Stimulated activated CD8-positive, alpha-beta memory T cell treated with anti-CD3 and anti-CD28 coated beads, Interleukin-15, amount 100 ng/mL, for 4 hours (primary cell): Measurements from ENCODE around the gene GBP2.
"Not testable (repeated sequence)": the region's sequence is repeated elsewhere in the genome, so short reads cannot be mapped to it uniquely, and the experiment has no call there.

Experiments
- DNase-seq, 2 donors: peaks; one replicate each; pipeline ENCODE4 v3.0.0-alpha.2; 2020; ENCODE audit warnings: low read depth in 2 of 2

Gene GBP2, protein sequence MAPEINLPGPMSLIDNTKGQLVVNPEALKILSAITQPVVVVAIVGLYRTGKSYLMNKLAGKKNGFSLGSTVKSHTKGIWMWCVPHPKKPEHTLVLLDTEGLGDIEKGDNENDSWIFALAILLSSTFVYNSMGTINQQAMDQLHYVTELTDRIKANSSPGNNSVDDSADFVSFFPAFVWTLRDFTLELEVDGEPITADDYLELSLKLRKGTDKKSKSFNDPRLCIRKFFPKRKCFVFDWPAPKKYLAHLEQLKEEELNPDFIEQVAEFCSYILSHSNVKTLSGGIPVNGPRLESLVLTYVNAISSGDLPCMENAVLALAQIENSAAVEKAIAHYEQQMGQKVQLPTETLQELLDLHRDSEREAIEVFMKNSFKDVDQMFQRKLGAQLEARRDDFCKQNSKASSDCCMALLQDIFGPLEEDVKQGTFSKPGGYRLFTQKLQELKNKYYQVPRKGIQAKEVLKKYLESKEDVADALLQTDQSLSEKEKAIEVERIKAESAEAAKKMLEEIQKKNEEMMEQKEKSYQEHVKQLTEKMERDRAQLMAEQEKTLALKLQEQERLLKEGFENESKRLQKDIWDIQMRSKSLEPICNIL

DNA sequence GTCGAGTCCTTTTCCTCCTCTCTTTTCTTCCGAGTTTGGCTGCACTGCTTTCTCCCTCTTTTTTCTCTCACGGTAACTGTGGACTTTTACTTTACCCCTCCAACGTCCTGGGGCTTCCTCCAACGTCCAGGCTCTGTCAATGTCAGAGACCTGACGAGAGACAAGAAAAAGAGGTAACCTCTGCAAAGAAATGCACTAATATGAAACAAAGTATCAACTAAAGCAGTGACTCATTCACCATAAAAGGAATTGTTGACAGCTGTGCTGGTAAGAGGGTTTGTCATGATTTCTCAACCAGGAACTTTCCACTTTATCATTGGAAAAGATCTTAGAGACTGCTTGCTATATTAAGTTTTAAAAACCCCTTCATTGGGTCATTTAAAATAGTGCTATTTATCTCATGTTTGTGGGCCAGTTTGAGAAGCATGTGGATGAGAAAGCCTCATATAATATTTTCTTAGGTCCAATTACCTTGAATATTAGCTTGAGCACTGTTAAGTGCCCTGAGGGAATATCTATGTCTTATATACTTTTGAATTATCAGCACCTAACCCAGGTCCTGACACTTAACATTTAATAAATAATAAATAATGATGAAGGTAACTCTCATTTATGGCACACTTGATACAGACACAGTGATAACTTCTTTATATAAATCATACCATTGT is at the start of gene GBP2:
Gene GBP2, minus strand, starts transcription at position 202 of the 668 bp plus-strand sequence. CDS start 4,148 bp downstream, outside the sequence.
- no peak for DNase-seq

GRCh38 chr1:89174491-89174890 is 48.6 kb upstream of the GBP2 start:
- no peak for DNase-seq

GRCh38 chr1:89172468-89173143 is 46.7 kb upstream of the GBP2 start:
- no peak for DNase-seq

DNA sequence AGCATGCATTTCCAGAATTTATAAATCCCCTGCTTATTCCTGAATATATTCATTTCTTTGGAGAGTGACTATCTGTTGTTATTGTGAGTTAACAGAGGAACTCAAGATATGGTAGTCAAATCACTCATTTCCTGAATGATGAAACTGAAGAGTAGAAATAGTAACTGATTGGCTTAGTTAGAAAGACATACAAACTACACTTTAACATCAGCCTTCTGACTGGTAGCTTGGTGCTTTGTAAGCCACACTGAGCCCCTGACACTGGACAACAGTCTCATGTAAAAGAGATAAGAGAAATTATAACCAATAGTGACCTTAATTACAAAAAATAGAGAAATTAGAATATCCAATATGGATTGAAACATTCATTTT is 45.1 kb upstream of the GBP2 start:
- no peak for DNase-seq

DNA sequence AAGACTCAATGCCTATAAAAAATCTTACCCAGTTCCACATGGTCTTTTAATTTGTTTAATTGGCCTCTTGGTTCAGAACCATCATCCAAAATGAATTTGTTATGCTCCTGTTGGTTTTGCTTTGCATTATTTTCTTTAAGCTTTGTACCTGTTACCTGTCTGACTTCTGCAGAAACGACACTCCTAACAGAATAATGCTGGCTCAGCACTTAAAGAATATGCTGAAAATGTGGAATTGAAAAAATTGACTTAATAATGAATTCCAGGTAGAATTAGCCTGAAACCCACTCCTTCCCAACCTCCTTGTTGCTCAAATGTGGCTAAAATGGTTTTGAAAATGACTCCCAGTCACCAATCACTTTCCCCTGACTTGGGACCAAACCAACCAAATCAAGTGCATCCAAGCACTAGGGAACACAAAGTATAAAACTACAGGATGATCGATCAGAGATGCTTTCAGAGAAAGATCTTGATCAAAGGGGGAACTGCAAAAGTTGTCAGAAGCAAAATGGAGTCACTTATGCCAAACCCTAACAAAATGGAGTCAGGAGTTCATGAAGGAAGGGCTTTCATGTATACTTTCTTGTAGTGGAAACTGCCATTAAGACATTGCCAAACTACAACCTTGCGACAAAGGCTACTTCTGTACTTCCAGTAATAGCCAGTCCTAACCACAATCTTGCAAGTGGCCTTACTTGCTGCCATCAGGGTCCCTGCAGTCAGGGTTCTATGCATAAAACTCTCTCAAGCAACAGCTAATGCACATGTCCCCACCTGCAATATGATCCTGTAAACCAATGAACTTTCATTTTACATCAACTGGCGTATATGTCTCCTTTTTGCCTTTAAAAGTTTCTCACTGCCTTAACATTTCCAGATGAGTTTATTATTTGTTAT is 44.5 kb upstream of the GBP2 start:
- no peak for DNase-seq

GRCh38 chr1:89169166-89169565 is 43.3 kb upstream of the GBP2 start:
- DNase-seq = no peak

GRCh38 chr1:89167590-89168230 is 41.8 kb upstream of the GBP2 start:
- DNase-seq = no peak

DNA sequence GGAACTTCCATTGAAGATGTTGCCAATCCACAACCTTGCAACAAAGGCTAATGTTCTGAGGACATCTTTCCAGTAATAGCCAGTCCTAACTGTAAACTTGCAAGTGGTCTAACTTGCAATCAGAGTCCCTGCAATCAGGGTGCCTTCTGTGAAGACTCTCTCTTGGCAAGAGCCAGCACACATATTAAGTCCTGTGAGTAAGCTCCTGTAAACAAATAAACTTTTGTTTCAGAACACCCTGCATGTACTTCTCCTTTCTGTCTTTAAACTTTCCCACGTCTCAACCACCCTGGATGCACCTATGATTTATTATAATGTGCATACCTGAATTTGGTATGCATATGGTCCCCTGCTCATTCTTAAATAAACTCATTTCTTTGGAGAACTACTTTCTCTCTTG is 40.8 kb upstream of the GBP2 start:
- no peak for DNase-seq

GRCh38 chr1:89165811-89166210 is 39.9 kb upstream of the GBP2 start:
- DNase-seq = no peak

DNA sequence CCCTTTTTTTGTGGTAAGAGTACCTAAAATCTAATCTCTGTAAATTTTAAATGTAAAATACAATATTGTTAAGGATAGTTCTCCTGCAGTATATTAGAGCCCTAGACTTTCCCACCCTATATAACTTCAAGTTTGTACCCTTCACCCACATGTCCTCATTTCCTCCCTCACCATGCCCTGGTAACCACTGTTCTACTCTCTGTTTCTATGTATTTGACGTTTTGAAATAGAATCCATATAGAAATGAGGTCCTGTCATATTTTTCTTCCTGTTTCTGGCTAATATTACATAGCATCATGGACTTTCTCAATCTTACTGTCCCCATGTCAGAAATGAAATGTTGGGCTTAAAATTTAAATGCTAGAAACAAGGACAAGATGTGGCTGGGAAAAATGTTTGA is 25.1 kb upstream of the GBP2 start:
- DNase-seq = no peak

GRCh38 chr1:89149976-89150375 is 24.1 kb upstream of the GBP2 start:
- DNase-seq = no peak

DNA sequence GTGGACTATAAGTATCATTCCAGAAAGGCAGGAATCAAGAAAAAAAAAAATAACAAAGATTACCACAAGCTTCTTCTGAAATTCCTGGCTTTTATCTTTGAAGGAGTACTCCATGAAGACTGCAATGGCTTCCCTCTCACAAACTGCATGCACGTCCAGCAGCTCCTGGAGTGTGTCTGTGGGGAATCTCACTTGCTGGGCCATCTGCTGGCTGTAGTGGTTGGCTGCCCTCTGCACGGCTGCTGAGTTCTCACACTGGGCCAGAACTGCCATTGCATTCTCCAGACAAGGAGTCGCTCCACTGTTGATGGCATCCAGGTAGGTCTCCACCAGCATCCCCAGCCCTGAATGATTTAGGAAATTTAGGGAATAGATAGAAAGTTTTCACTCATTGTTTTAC is 23.3 kb upstream of the GBP2 start:
- DNase-seq = no peak

GRCh38 chr1:89147678-89148658 is 22.1 kb upstream of the GBP2 start:
- DNase-seq = no peak

GRCh38 chr1:89146721-89147120 is 20.8 kb upstream of the GBP2 start:
- DNase-seq = no peak

DNA sequence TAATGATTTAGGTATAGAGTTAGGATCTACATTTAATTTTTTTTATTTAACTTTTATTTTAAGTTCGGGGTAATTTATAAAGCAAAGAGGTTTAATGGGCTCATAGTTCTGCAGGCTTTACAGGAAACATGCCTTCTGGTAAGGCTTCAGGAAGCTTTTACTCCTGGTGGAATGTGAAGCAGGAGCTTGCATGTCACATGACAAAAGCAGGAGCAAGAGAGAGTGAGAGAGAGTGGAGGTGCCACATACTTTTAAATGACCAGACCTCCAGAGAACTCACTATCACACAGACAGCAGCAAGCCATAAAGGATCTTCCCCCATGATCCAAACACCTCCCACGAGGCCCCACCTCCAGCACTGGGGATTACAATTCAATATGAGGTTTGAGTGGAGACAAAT is 17.6 kb upstream of the GBP2 start:
- no peak for DNase-seq

DNA sequence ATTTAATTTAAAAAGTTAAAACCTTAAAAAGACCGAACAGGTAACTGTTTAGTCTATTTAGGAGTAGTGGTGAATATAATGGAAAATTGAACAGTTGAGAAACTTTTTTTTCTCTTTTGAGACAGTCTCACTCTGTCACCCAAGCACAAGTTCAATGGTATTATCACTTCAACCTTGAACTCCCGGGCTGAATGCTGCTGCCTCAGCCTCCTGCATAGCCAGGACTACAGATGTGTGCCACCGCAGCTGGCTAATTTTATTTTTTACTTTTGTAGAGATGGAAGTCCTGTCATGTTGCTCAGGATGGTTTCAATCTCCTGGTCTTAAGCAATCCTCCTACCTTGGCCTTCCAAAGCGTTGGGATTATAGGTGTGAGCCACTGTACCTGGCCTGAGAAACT is 16.2 kb upstream of the GBP2 start:
- no peak for DNase-seq

- no peak for DNase-seq
Measured at GRCh38 chr1:89133747-89134146, 7.8 kb upstream of the GBP2 start.

GRCh38 chr1:89130716-89131115 is 4.8 kb upstream of the GBP2 start:
- DNase-seq = no peak

DNA sequence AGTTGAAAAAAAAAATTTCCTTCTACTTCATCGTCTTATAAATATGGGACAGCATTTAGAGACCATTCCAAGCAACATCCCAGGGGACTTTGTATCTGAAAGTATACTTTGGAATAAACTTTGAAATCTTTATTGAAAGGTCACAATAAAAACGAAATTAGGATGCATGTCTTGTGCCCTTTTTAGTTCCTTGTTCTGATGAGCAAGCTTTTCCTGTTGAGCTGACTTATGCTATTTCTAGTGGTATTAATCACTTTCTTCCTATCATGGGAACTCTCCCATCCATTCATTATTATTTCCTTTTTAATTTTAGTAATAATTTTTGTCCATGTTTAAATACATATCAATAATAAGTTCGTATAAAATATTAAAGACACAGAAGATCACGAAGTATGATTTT is 4.0 kb upstream of the GBP2 start:
- no peak for DNase-seq

- DNase-seq = not testable (repeated sequence)
Measured at GRCh38 chr1:89128003-89128458, 2.1 kb upstream of the GBP2 start.
